B cell (primary cell): ENCODE results near the gene CHAC1. TPM values are rescaled to one million over a fixed set of nuclear protein-coding genes. Genes with fewer than 3 reads are reported as not detected.

Source experiments
- ATAC-seq: fragments of 200-7000 bp; cut with Tn5 transposase; one replicate; pipeline ENCODE4 v1.10.0; 2021; ENCODE audit warnings: low read depth, mild to moderate bottlenecking, moderate number of reproducible peaks, moderate library complexity
- CTCF ChIA-PET: fragments of 350-600 bp; sonication (Branson Sonifier 250); formaldehyde crosslinking; loops from one replicate; lab custom pipeline; 2021; ENCODE audit warnings: antibody characterized with exemption, inconsistent platforms; lab: Charles Lee
- POLR2A ChIA-PET: fragments of 350-600 bp; sonication (Branson Sonifier 250); formaldehyde crosslinking; loops from one replicate; lab custom pipeline; 2021; ENCODE audit warnings: antibody characterized with exemption; lab: Charles Lee
- DNase-seq: peaks from one replicate; pipeline ENCODE4 v3.0.0; 2013
- H2AFZ ChIP-seq: 2 replicates; pipeline ENCODE4 v1.6.1; 2012; ENCODE audit warnings: mild to moderate bottlenecking, low read depth, low read length; ENCODE audit not compliant: insufficient read depth, poor library complexity, severe bottlenecking
- H3K27ac ChIP-seq, 2 donors: 1 replicate in 1 of 2; 2 replicates in 1 of 2; pipeline ENCODE4 v1.5.1; 2012 to 2013; ENCODE audit warnings: low read length in 2 of 2, mild to moderate bottlenecking in 2 of 2, moderate library complexity in 1 of 2
- H3K27me3 ChIP-seq, 4 experiments: fragments of 200-600 bp in 1 of 4; sonication (generic) in 1 of 4; replicated peaks in 1 of 4; 1 replicate in 2 of 4; 2 replicates in 2 of 4; pipeline versions ENCODE4 v1.6.1 to v1.7.0; 2013 to 2016; ENCODE audit warnings: low read length in 3 of 4, mild to moderate bottlenecking in 2 of 4, mixed read lengths in 1 of 4, moderate library complexity in 1 of 4; ENCODE audit not compliant: insufficient read depth in 4 of 4, control insufficient read depth in 3 of 4; ENCODE audit errors: control extremely low read depth in 1 of 4
- H3K36me3 ChIP-seq, 2 experiments: replicated peaks in 1 of 2; 1 replicate in 1 of 2; 2 replicates in 1 of 2; pipeline versions ENCODE4 v1.6.1 to v1.7.1; 2013; ENCODE audit warnings: low read length in 1 of 2; ENCODE audit not compliant: insufficient read depth in 2 of 2, control insufficient read depth in 1 of 2; ENCODE audit errors: control extremely low read depth in 1 of 2, extremely low read depth in 1 of 2
- H3K4me1 ChIP-seq, 2 donors: fragments of 200-600 bp in 1 of 2; sonication (generic) in 1 of 2; 1 replicate in 1 of 2; 2 replicates in 1 of 2; pipeline versions ENCODE4 v1.5.1 to v1.6.1; 2013 to 2017; ENCODE audit warnings: low read length in 2 of 2; ENCODE audit not compliant: control insufficient read depth in 2 of 2, insufficient read depth in 2 of 2
- H3K4me2 ChIP-seq: replicated peaks from 2 replicates; pipeline ENCODE3; 2012; ENCODE audit warnings: mild to moderate bottlenecking, low read depth, low read length; ENCODE audit not compliant: poor library complexity, severe bottlenecking
- H3K4me3 ChIP-seq, 5 experiments: fragments of 200-600 bp in 1 of 5; sonication (generic) in 1 of 5; 1 replicate in 3 of 5; 2 replicates in 2 of 5; pipeline versions ENCODE4 v1.5.1 to v1.7.0; 2011 to 2016; ENCODE audit warnings: low read length in 4 of 5, mild to moderate bottlenecking in 4 of 5, low read depth in 2 of 5, control low read depth in 1 of 5, moderate library complexity in 1 of 5; ENCODE audit not compliant: insufficient read depth in 1 of 5; ENCODE audit errors: control extremely low read depth in 1 of 5, extremely low read depth in 1 of 5
- H3K79me2 ChIP-seq: fragments of 200-600 bp; sonication (generic); one replicate; pipeline ENCODE4 v1.6.0; 2016; ENCODE audit warnings: low read length; ENCODE audit not compliant: control insufficient read depth, insufficient read depth
- H3K9ac ChIP-seq: fragments of 200-600 bp; sonication (generic); 2 replicates; pipeline ENCODE4 v1.6.1; 2017; ENCODE audit warnings: mild to moderate bottlenecking, low read length, moderate library complexity
- H3K9me3 ChIP-seq, 3 donors: one replicate each; pipeline versions ENCODE4 v1.6.1 to v1.7.1; 2013; ENCODE audit warnings: low read length in 2 of 3; ENCODE audit not compliant: control insufficient read depth in 2 of 3, insufficient read depth in 1 of 3; ENCODE audit errors: control extremely low read depth in 1 of 3
- H4K20me1 ChIP-seq: 2 replicates; pipeline ENCODE4 v1.6.0; 2012; ENCODE audit warnings: mild to moderate bottlenecking, low read length; ENCODE audit not compliant: insufficient read depth, control insufficient read depth, poor library complexity, severe bottlenecking
- H3K27ac Mint-ChIP-seq: one replicate; pipeline ENCODE4 v1.8.0; 2021; ENCODE audit warnings: mixed read lengths
- H3K27me3 Mint-ChIP-seq: one replicate; pipeline ENCODE4 v1.8.0; 2021; ENCODE audit warnings: mixed read lengths
- H3K4me1 Mint-ChIP-seq: one replicate; pipeline ENCODE4 v1.8.0; 2021; ENCODE audit warnings: mixed read lengths
- H3K4me3 Mint-ChIP-seq: one replicate; pipeline ENCODE4 v1.8.0; 2021; ENCODE audit warnings: mixed read lengths
- H3K9me3 Mint-ChIP-seq: one replicate; pipeline ENCODE4 v1.8.0; 2022; ENCODE audit warnings: mixed read lengths; ENCODE audit not compliant: insufficient read depth
- CTCF ChIP-seq: fragments of 200-600 bp; IDR thresholded peaks from one replicate; pipeline ENCODE4 v1.8.0; 2022; ENCODE audit warnings: antibody characterized with exemption, mild to moderate bottlenecking
- EZH2 ChIP-seq: IDR thresholded peaks from 2 replicates; pipeline ENCODE4 v1.6.1; 2012; ENCODE audit warnings: borderline replicate concordance, low read depth, mild to moderate bottlenecking, moderate library complexity, low read length; ENCODE audit not compliant: insufficient read depth, poor library complexity, severe bottlenecking
- WGBS: methylation state at CpG from one replicate; pipeline ENCODE4 v1.1.5; 2013; ENCODE audit warnings: missing lambda C conversion rate; ENCODE audit not compliant: insufficient coverage; 5-methylcytosine and 5-hydroxymethylcytosine counted together
- intact Hi-C: fragments of 100-400 bp; cut with micrococcal nuclease; formaldehyde crosslinking; loops from one replicate; pipeline ENCODE4 v1.10.0; 2022
- polyA plus RNA-seq: library from polyadenylated mRNA; depleted of rRNA; stranded (reverse); fragments of >200 nt; gene quantifications from 2 replicates; pipeline ENCODE4 v1.2.3, GENCODE V29; 2012
- total RNA-seq, 2 donors: library from RNA; stranded (reverse); fragments of 120-200 nt in 1 of 2; gene quantifications; 1 replicate in 1 of 2; 2 replicates in 1 of 2; pipeline versions ENCODE4 v1.2.3 to v1.2.4, GENCODE V29; 2013 to 2022

Gene CHAC1
- total and polyA plus RNA-seq, 2 donors (not counting 1 experiment from before 2014, with no cell fraction given), result 0.81 to 3.6 TPM

DNA sequence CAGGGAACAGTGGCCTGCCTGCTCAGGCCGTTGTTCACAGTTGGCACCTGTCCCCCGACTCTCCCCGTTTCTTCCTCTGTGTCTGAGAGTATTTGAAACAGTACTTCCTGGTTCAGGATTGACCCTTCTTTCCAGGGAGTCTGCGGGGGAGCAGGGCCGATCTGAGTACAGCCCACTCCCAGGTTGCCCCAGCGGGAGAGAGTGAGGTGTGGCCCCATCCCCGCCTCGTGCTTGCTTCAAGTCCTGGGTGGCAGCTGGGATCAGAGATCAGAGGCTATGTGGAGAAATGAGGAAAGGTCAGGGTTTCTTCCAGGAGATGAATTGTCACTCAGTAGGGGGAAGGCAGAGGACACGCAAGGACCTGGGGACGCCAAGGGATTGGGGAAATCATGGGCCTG lies 30.7 kb upstream of the CHAC1 start:
- Histone ChIP-seq H3K36me3 (no peaks in the 10 kb centered on the region), H3K79me2 (no peaks in the 10 kb centered on the region), H3K9ac (no peak overlapping the region), H3K4me3 (no peak overlapping the region), H4K20me1 (no peaks in the 10 kb centered on the region), H2AFZ (no peak overlapping the region), H3K27ac (no peak overlapping the region), H3K9me3 (peaks cover 0 to 15% (median 0%) of the 10 kb centered on the region in 3 donors), H3K4me1 (peaks cover 23% of the 10 kb centered on the region in 2 donors), H3K4me2 (no peak overlapping the region), H3K27me3 (peaks cover 0 to 31% (median 22%) of the 10 kb centered on the region in 4 experiments)
- ATAC-seq, result no peak
- no peak for TF ChIP-seq EZH2
- no peak for TF ChIP-seq CTCF
- Mint-ChIP-seq H3K4me1 (peaks cover 18% of the 10 kb centered on the region), H3K27ac (no peak overlapping the region), H3K4me3 (no peak overlapping the region), H3K27me3 (peaks cover 23% of the 10 kb centered on the region), H3K9me3 (no peaks in the 10 kb centered on the region)
- no peak for DNase-seq
- intact Hi-C loops, result no loop called here
- POLR2A ChIA-PET, result no interaction called here
- WGBS, result 83% methylated on average over 10 of the region's 10 CpGs
- CTCF ChIA-PET, result interaction anchor here (0.8 to 10.7 kb wide), 4 partner anchors 9 to 262 kb away, joined by 3 to 84 read pairs (median 5); partner anchors contain the start of gene VPS18

DNA sequence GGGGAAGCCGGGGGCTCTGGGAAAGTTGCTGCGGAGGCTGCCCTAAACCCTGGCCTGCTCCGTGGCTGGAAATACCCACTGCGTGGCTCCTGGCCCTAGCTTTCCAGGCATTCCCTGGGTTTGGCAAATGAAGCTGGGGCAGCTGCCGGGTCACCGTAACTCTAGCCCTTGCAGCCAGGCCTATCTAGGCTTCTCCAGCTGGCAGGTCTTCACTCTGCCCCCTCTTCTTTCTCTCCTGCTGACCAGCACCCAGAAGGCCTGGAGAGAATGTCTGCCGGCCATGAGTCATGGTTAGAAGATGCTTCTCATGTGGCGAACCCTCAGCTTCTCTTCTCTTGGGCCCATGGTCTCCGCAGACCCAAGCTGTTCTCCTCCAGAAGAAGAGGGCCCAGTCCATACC lies 29.7 kb upstream of the CHAC1 start:
- Histone ChIP-seq H3K9ac (no peak overlapping the region), H2AFZ (no peak overlapping the region), H3K27ac (no peak overlapping the region), H3K4me1 (peaks cover 32 to 33% of the 10 kb centered on the region in 2 donors), H3K4me2 (no peak overlapping the region), H3K4me3 (no peak overlapping the region), H3K27me3 (peaks cover 0 to 41% (median 26%) of the 10 kb centered on the region in 4 experiments), H3K36me3 (no peaks in the 10 kb centered on the region), H3K79me2 (no peaks in the 10 kb centered on the region), H4K20me1 (peaks cover 7% of the 10 kb centered on the region), H3K9me3 (peaks cover 0 to 15% (median 0%) of the 10 kb centered on the region in 3 donors)
- POLR2A ChIA-PET, result no interaction called here
- CTCF ChIA-PET, result interaction anchor here (0.5 to 10.7 kb wide), 5 partner anchors 8 to 261 kb away, joined by 3 to 84 read pairs (median 4); no protein-coding TSS in a partner anchor
- no peak for DNase-seq
- Mint-ChIP-seq H3K4me1 (peaks cover 22% of the 10 kb centered on the region), H3K4me3 (no peak overlapping the region), H3K9me3 (no peaks in the 10 kb centered on the region), H3K27me3 (peaks cover 24% of the 10 kb centered on the region), H3K27ac (no peak overlapping the region)
- no peak for ATAC-seq
- intact Hi-C loops, result no loop called here
- TF ChIP-seq CTCF, result no peak
- no peak for TF ChIP-seq EZH2
- WGBS, result 98% methylated on average over 8 of the region's 9 CpGs
